Measurements from ENCODE around the gene CT45A6.
"Not testable (repeated sequence)": the region's sequence is repeated elsewhere in the genome, so short reads cannot be mapped to it uniquely, and the experiment has no call there.

CT45A6 gene

GRCh38 chrX:135802687-135803086 lies at the start of gene CT45A6:
TSS of gene CT45A6 (minus strand) at chrX:135802787. CDS start at chrX:135798993, 3,794 bp downstream.
- FAIRE-seq; DNase-seq (ENCODE audit: insufficient read length, low spot score): not testable (repeated sequence)

DNA sequence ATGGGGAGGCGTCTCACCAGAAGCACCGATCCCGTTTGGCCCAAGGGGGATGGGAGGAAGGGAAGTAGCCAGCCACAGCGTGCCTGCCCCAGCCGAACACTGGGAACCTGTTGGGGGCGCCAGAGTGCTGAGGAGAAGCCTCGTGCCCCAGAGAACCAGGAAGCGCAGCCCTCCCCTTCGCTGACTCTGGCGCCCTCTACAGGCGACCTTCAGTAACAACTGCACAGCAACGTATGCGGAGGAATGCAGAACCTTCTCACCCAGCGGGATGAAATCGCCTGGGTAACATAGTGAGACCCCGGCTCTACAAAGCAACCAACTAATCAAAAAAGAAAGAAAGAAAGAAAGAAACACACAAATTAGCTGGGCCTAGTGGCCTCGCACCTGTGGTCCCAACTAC lies 34.6 kb upstream of the CT45A6 start, which contains the start of gene CT45A7:
CT45A7 (minus strand) TSS at position 101 of the 400 bp plus-strand sequence. CDS start 3,747 bp downstream, outside the sequence.
- not testable (repeated sequence) for DNase-seq (ENCODE audit: insufficient read length, low spot score); FAIRE-seq

- not testable (repeated sequence) for FAIRE-seq; DNase-seq (ENCODE audit: insufficient read length, low spot score)
Measured at GRCh38 chrX:135819912-135820311, 17.3 kb upstream of the CT45A6 start, which contains the start of gene CT45A2. TSS of gene CT45A2 (minus strand) at chrX:135820012. CDS start at chrX:135816265, 3,747 bp downstream.

GRCh38 chrX:135785403-135785802 lies 17.2 kb downstream of the CT45A6 start, which contains the start of gene CT45A5:
TSS of gene CT45A5 (minus strand) at chrX:135785503. CDS start at chrX:135781729, 3,774 bp downstream.
- DNase-seq (ENCODE audit: insufficient read length, low spot score); FAIRE-seq: not testable (repeated sequence)

GRCh38 chrX:135768091-135768490 lies 34.5 kb downstream of the CT45A6 start, which contains the start of gene CT45A3:
TSS of gene CT45A3 (minus strand) at chrX:135768191. CDS start at chrX:135764444, 3,747 bp downstream.
- not testable (repeated sequence) for DNase-seq (ENCODE audit: insufficient read length, low spot score); FAIRE-seq

GRCh38 chrX:135744739-135745138 lies 57.8 kb downstream of the CT45A6 start:
- DNase-seq (ENCODE audit: insufficient read length, low spot score); FAIRE-seq: not testable (repeated sequence)

Data from HTR-8/SVneo (cell line).